ENCODE measurements around the gene MVD.

MVD gene

GRCh38 chr16:88640039-88640495 is 22.8 kb downstream of the MVD start:
- DNase-seq (ENCODE audit: low read depth) = no peak

GRCh38 chr16:88639231-88640038 is 23.5 kb downstream of the MVD start:
- no peak for DNase-seq (ENCODE audit: low read depth)

DNA sequence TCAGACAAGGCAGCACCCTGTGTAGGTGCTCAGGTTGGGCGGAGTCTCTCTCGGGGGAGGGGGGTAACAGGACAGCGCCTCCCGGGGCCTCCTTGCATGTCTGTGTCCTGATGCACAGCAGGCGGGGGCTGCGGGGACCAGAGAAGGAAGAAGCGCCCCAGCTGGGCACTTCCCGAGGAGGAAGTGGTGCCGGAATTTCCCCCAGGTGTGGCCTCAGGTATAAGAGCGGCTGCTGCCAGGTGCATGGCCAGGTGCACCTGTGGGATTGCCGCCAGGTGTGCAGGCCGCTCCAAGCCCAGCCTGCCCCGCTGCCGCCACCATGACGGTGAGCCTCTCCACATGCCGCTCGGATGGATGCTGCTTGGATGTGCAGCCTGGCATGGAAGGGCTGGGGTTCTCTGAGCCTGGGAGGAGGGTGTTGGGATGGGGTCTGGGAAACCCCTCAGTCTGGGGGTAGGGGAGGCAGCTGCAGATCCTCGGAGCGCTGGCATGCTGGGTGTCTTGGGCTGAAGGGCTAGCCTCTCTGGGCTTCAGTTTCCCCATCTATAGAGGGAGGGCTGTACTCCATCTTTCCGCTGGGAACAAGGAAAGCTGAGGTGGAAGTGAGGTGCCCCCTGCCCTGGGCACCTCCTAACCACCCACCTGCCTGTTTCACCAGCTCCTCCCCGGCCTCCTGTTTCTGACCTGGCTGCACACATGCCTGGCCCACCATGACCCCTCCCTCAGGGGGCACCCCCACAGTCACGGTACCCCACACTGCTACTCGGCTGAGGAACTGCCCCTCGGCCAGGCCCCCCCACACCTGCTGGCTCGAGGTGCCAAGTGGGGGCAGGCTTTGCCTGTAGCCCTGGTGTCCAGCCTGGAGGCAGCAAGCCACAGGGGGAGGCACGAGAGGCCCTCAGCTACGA is 24.3 kb downstream of the MVD start, which contains the start of gene IL17C:
TSS of gene IL17C (plus strand) at position 250 of the 908 bp plus-strand sequence. CDS start at position 320, 70 bp downstream.
- no peak for DNase-seq (ENCODE audit: low read depth)

DNA sequence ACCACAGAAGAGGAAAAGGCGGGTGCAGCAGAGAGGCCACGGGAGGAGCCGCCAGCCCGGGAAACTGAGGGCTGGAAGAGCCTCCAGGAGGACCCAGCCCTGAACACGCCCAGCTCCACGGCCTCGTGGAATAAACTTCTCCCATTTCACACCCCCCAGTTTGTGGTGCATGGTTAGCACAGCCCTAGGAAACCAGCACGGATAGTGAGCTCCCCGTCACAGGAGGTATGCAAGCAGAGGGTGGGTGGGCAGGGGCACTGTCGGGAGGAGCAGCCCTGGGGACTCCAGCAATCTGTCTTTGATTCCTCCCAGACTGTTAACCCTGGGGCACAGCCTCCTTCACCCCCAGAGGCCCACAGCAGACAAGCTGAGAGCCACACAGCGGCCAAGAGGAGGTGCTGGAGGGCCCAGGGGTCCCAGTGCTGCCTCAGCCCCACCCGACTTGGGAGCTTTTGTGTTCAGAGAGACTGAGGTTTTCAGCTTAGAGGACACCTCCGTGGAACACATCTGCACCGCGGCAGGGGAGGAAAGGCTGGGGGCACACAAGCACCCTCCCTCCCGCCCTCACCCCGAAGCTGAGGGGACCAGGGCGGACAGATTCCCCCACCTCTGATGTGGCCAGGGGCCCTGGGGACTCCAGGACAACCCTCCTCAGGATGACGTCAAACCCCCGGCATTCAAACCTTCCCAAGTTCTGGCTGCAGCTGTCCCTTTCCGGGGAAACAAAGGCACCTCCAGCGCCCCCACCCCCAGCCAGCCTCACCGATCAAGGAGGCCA is 26.2 kb downstream of the MVD start:
- DNase-seq (ENCODE audit: low read depth) = no peak

DNA sequence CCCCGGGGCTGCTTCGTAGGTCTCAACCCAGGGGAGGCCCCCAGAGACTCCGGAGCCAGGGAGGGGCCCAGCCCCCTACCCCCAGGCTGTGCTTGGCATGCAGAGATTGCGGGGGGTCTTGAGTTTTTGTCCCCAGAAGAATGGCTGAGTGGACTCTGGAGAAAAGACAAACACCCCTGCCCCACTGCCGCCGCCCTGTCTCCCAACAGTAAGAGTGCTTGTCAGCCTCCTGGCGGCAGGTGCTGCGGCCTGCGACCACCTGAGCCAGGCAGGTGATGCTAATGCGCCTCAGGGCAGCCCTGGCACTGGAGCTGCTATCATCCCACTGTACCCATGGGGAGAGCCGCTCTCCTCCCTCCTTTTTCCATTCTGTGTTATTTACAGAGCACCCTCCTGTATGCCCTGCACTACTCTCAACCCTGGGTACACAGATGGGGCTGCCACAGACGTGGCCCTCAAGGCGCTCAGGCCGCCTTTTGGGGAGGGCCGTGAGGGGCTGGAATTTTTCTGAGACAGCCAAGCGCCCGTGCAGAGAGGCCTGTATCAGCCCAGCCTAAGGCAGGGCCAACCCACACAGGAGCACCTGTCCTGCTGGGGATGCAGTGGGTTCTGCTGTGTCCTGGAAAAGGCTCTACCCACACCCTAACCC is 27.1 kb downstream of the MVD start:
- DNase-seq (ENCODE audit: low read depth) = no peak

GRCh38 chr16:88634994-88635670 is 27.8 kb downstream of the MVD start:
- DNase-seq (ENCODE audit: low read depth) = no peak

DNA sequence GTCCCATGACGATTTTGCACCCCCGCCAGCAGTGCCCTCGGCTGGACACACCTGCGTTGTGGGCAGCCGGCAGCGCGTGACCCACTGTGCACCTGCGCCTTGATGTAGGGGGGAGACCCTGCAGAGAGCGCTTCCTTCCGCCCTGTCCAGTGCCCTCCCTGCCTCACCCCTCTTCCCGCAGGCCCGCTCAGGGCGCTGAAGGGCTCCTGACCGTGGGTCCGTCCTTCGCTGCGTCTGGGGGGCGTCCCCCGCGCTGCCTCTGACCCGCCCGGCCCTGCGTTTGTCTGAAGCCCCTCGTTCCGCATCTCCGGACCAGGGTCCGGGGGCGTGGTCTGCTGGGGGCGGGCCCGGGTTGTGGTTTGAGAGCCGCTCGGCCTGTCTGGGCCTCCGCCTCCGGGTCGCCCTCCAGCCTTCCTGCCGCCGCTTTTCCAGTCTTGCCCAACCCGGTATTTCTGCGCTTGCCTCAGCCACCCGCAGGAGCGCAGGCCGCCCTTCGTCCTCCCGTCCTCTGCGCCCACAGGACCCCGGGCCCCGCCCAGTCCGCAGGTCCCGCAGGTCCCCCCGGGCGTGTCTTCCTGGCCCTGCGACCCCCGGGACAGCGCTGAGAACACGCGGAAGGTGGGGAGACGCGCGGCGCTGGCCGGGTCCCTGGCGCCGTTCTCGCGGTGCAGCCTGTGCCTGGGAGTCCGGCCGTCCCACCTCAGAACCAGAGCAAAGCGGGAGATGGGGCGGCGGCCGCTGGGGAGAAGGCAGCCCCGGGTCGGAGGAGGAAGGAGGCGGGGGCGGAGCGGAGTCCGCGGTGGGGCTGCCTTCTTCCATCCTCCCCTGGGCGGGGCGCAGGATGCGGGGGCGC is 28.5 kb downstream of the MVD start:
- peak; percentile 14 for DNase-seq (ENCODE audit: low read depth)

DNA sequence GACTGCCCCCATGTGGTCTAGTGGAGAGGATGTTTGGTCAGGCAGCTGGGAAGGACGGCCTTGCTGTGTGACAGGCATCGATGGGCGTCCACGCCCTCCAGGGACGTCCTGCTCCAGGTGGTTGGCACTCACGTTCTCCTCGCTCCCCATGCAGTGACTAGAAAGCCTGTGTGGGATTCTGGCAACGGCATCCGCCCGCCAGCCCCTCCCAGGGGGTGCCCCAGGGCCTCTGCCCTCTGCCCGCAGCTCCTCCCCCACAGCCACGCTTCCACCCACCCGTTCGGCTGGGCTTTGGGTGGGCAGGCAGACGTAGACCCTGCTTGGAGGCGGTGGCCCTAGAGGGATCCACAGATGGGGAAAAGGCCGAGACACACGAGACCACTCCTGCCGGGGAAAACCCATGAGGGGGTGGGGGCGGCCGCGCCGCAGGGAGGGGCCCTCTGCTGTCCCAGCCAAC is 29.2 kb downstream of the MVD start:
- DNase-seq (ENCODE audit: low read depth) = peak; percentile 10

DNA sequence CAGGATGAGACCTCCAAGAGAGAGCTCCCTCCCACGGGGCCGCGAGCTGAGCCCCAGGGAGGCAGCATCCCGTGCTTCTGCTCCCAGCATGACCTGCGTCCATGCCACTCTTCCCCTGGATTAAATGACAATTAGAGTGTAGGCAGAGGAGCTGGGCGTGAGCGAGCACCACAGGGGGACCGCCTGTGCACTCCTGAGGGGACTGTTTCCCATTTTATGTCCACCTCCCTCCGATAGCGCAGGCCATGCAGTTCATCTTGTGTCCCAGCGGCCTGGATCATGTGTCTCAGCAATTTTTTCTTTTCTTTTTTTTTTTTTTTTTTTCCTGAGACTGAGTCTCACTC is 30.3 kb downstream of the MVD start:
- no peak for DNase-seq (ENCODE audit: low read depth)

DNA sequence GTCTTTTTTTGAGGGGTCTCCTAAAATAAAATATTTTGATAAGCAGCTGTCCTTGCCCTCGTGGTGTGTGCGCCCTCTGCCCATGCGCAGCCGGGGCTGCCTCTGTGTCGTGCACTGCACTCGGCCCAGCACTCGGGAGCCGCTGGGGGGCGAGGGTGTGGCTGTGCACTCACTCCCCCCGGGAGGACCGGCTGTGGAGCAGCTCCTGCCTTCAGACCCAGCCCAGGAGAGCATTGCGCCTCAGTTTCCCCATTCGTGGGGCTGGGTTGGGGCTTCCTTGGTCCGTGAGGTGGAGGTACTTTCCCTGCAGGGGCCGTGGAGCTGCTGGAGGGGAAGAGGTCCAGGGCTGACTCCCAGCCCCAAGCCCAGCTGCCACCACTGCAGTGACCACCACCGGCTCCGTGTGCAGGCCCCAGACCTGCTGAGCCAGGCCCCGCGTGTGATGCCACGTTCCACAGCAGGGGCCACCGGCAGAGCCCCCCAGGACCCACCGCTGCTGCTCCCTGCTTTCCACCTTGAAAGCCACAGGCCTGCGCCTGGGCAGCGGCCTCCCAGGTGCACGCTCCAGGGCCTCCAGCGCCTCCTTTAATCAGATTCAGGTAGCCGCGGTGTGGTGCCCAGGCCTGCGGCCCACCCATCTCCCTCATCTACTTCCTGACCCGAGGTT is 30.8 kb downstream of the MVD start:
- no peak for DNase-seq (ENCODE audit: low read depth)

DNA sequence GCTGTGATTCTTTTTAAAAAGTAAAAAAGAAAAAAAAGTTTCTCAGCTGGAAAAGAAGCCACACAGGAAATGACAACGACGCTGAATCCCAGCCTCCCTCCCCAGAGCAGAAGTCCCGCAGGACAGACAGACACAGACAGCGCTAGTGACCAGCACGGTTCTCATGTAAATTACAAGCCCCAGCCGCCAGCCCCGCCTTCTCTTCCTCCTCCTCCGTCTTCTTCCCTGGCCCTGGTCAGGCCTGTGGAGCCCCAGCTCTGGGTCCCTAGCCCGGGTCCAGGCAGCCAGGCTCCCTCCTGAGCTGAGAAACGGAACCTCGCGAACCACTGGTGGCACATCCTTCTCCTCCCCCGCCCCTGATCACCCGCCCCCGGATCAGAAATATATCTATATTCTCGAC is 31.5 kb downstream of the MVD start:
- DNase-seq (ENCODE audit: low read depth) = no peak

DNA sequence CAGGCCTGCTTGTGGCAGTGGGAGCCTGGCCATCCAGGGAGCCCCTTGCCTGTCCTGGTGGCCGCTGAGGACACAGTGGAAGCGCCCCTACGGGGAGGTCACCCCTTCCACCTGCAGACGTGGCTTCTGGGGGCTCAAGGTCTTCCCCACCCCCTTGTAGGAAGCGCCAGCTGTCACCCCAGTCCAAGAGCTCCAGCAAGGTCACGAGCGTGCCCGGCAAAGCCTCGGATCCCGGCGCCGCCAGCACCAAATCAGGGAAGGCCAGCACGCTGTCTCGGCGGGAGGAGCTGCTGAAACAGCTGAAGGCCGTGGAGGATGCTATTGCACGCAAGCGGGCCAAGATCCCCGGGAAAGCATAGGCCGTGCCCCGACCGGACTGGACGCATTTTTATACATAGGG is 31.9 kb downstream of the MVD start:
- DNase-seq (ENCODE audit: low read depth) = no peak

DNA sequence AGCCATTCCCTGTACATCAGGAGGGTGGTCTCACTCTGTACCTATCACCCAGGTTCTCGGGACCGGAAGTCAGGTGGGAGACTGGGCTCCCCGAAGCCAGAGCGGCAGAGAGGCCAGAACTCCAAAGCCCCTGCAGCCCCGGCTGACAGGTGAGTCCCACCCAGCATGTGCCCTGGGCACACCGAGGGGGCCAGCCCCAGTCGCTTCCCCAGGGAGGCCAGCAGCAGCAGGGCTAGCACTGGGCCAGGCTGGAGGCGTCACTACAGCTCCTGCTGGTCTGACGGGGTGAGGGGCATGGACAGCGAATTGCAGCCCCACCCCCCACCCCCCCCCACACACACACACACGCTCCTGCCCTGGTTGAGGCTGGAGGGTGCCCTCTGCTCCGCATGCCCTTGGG is 32.5 kb downstream of the MVD start:
- DNase-seq (ENCODE audit: low read depth) = no peak

GRCh38 chr16:88629835-88630234 is 33.1 kb downstream of the MVD start:
- DNase-seq (ENCODE audit: low read depth) = no peak

DNA sequence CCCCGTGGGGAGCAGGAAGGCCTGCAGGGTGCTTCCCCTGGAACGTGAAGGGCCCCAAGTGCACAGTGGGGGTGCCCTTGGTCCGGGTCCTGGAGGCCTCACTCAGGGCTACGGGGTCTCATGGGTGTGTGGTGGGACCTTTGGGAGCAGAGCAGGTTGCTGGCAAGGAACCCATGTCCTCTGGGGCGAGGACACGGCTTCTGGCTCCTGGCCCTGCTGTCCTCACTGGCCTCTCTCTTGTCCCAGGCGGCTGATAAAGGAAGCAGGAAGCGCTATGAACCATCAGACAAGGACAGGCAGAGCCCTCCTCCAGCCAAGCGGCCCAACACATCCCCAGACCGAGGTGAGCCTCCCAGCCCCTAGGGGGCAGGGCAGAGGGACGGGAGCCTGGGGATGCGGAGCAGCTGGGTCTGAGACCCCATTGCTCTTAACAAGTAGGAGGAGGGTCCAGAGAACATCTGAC is 34.3 kb downstream of the MVD start:
- no peak for DNase-seq (ENCODE audit: low read depth)

DNA sequence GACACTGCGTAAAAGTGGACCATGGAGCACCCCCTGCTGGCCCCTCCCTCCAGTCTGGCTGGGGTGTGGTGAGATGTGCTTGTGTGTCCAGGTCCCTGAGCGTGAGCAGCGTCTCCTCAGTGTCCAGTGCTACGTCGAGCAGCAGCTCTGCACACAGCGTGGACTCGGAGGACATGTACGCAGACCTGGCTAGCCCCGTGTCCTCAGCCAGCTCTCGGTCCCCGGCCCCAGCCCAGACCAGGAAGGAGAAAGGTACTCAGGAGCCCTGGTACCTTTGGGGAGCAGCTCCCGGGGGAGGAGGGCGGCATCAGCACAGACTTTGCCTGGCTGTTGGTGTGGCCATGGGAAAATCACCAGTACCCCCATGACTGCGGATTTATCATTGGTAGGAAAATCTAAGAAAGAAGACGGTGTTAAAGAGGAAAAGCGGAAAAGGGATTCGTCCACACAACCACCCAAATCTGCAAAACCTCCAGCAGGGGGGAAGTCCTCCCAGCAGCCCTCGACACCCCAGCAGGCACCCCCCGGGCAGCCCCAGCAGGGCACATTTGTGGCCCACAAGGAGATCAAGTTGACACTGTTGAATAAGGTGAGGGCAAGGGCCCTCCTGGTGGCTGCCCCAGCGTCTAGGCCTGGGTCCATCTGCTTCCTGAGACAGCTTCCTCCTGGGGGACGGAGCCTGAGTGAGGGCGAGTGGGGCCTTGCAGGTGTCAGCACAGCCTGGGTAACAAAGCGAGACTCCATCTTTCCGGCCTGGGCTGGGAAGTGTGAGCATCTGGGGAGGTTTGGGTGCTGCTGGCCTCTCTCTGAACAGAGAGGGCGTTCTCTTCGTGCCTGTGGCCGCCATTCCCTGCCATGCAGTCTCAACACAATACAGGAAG is 35.1 kb downstream of the MVD start:
- DNase-seq (ENCODE audit: low read depth) = no peak

- DNase-seq (ENCODE audit: low read depth) = no peak
Measured at GRCh38 chr16:88626646-88627045, 36.2 kb downstream of the MVD start.

GRCh38 chr16:88624977-88625576 is 37.8 kb downstream of the MVD start:
- no peak for DNase-seq (ENCODE audit: low read depth)
